Bronchial epithelial cell (primary cell): ENCODE results near the gene RMND1. TPM values are rescaled to one million over a fixed set of nuclear protein-coding genes. Genes with fewer than 3 reads are reported as not detected.

ENCODE experiments used
- DNase-seq: peaks from one replicate; pipeline ENCODE4 v3.0.0-alpha.2; 2010; ENCODE audit warnings: low read depth
- FAIRE-seq: peaks from 2 replicates; lab custom pipeline; 2011; peaks lifted over from hg19 to GRCh38; lab: Jason Lieb, UNC
- H3K27me3 ChIP-seq: 2 replicates; pipeline ENCODE4 v1.5.1; 2011; ENCODE audit warnings: low read length; ENCODE audit not compliant: control insufficient read depth, insufficient read depth
- H3K36me3 ChIP-seq: 2 replicates; pipeline ENCODE4 v1.5.1; 2011; ENCODE audit warnings: low read length; ENCODE audit not compliant: control insufficient read depth, insufficient read depth
- H3K4me3 ChIP-seq: 2 replicates; pipeline ENCODE4 v1.5.1; 2011; ENCODE audit warnings: mild to moderate bottlenecking, low read depth, low read length, control low read depth
- CTCF ChIP-seq: IDR thresholded peaks from 2 replicates; pipeline ENCODE4 v1.5.1; 2011; ENCODE audit warnings: mild to moderate bottlenecking, moderate library complexity, low read length, control low read depth, inconsistent platforms; ENCODE audit not compliant: insufficient read depth, severe bottlenecking
- total RNA-seq: library from RNA; depleted of rRNA; stranded (reverse); fragments of >200 nt; gene quantifications from 2 replicates; pipeline ENCODE4 v1.2.1, GENCODE V29; 2014

The RMND1 gene
- total RNA-seq, 1 donor from 2014 or later, result 51.6 TPM

GRCh38 chr6:151412909-151413308 is 39.0 kb downstream of the RMND1 start:
- TF ChIP-seq CTCF, result no peak
- no peaks in the 10 kb centered on the region for H3K27me3 ChIP-seq
- H3K36me3 ChIP-seq, result peaks cover 6% of the 10 kb centered on the region
- no peak for FAIRE-seq
- no peak for DNase-seq
- no peak overlapping the region for H3K4me3 ChIP-seq

GRCh38 chr6:151409679-151410078 is 42.2 kb downstream of the RMND1 start:
- TF ChIP-seq CTCF, result no peak
- Histone ChIP-seq H3K27me3 (no peaks in the 10 kb centered on the region), H3K36me3 (peaks cover 6% of the 10 kb centered on the region), H3K4me3 (no peak overlapping the region)
- DNase-seq (no peak), FAIRE-seq (no peak)

GRCh38 chr6:151409260-151409659 is 42.7 kb downstream of the RMND1 start:
- TF ChIP-seq CTCF, result no peak
- Histone ChIP-seq H3K27me3 (no peaks in the 10 kb centered on the region), H3K4me3 (no peak overlapping the region), H3K36me3 (peaks cover 6% of the 10 kb centered on the region)
- DNase-seq, result no peak
- FAIRE-seq, result no peak

DNA sequence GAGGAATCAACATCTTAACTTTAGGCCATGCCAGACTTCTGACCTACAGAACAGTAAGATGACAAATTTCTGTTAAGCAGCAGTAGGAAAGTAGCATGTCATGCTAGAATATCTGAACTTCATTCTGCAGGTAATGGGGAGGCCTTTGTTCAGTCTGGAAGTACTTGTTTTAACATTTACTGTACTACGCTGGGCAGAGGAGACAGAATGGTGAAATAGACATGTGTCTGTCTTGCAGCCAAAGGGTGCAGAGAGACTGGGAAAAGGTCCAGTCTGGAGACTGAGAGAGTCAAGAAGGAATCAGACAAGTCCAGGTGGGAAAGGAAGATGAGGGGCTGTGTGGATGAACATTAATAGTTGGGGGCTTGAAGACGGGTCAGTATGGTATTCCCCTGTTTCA is 43.1 kb downstream of the RMND1 start:
- TF ChIP-seq CTCF, result no peak
- Histone ChIP-seq H3K4me3 (no peak overlapping the region), H3K27me3 (no peaks in the 10 kb centered on the region), H3K36me3 (peaks cover 6% of the 10 kb centered on the region)
- DNase-seq, result no peak
- no peak for FAIRE-seq

- peaks cover 1% of the 10 kb centered on the region for H3K36me3 ChIP-seq
These were observed 48.0 kb downstream of the RMND1 start for GRCh38 chr6:151403919-151404308.

More at GRCh38 chr6:151403919-151404308, 48.0 kb downstream of the RMND1 start:
- no peak for FAIRE-seq
- no peak overlapping the region for H3K4me3 ChIP-seq
- no peak for DNase-seq
- no peak for TF ChIP-seq CTCF
- no peaks in the 10 kb centered on the region for H3K27me3 ChIP-seq
